Osteoblast (primary cell): ENCODE data around the gene DOCK10. TPM values are rescaled to one million over a fixed set of nuclear protein-coding genes. Genes with fewer than 3 reads are reported as not detected.

Experiments used
- DNase-seq: peaks from one replicate; pipeline ENCODE4 v3.0.0; 2011; ENCODE audit warnings: low spot score, mixed read lengths; ENCODE audit not compliant: insufficient read length; ENCODE audit errors: missing footprints
- H2AFZ ChIP-seq: 2 replicates; pipeline ENCODE4 v1.6.0; 2011; ENCODE audit warnings: mild to moderate bottlenecking, low read length
- H3K27ac ChIP-seq: 2 replicates; pipeline ENCODE4 v1.5.1; 2011; ENCODE audit warnings: mild to moderate bottlenecking, low read depth, low read length, moderate library complexity
- H3K27me3 ChIP-seq: 2 replicates; pipeline ENCODE4 v1.6.0; 2012; ENCODE audit warnings: mild to moderate bottlenecking, control low read depth, inconsistent platforms, low read length, moderate library complexity; ENCODE audit not compliant: insufficient read depth
- H3K36me3 ChIP-seq: 2 replicates; pipeline ENCODE4 v1.5.1; 2011; ENCODE audit warnings: mild to moderate bottlenecking, low read length, control low read depth, moderate library complexity; ENCODE audit not compliant: insufficient read depth
- H3K4me1 ChIP-seq: 2 replicates; pipeline ENCODE4 v1.5.1; 2011; ENCODE audit warnings: mild to moderate bottlenecking, low read length, control low read depth, moderate library complexity; ENCODE audit not compliant: insufficient read depth
- H3K4me2 ChIP-seq: 2 replicates; pipeline ENCODE4 v1.6.0; 2011; ENCODE audit warnings: mild to moderate bottlenecking, low read length; ENCODE audit not compliant: insufficient read depth
- H3K4me3 ChIP-seq: fragments of 200-600 bp; sonication (generic); 3 replicates; pipeline ENCODE4 v1.5.1; 2012; ENCODE audit warnings: mild to moderate bottlenecking, low read length, inconsistent platforms; ENCODE audit not compliant: insufficient read depth
- H3K79me2 ChIP-seq: 2 replicates; pipeline ENCODE4 v1.6.0; 2012; ENCODE audit warnings: mild to moderate bottlenecking, low read length, control low read depth, inconsistent platforms; ENCODE audit not compliant: insufficient read depth
- H3K9me3 ChIP-seq: 2 replicates; pipeline ENCODE4 v1.5.1; 2011; ENCODE audit warnings: low read depth, low read length, control low read depth
- H4K20me1 ChIP-seq: 2 replicates; pipeline ENCODE4 v1.6.0; 2012; ENCODE audit warnings: mild to moderate bottlenecking, low read length, control low read depth; ENCODE audit not compliant: insufficient read depth
- CTCF ChIP-seq: IDR thresholded peaks from 2 replicates; pipeline ENCODE4 v1.5.1; 2011; ENCODE audit warnings: mild to moderate bottlenecking, low read depth, low read length, moderate library complexity; ENCODE audit errors: extremely low read depth
- total RNA-seq: library from RNA; depleted of rRNA; stranded (reverse); fragments of >200 nt; gene quantifications from 2 replicates; pipeline ENCODE4 v1.2.3, GENCODE V29; 2012

DOCK10 gene
- total RNA-seq, 1 donor: 33.3 TPM

- peak; percentile 6 for DNase-seq
- Histone ChIP-seq H3K36me3 (no peaks in the 10 kb centered on the region), H3K27me3 (no peaks in the 10 kb centered on the region), H3K9me3 (no peaks in the 10 kb centered on the region), H2AFZ (peak overlapping the region; percentile 73), H3K4me3 (no peak overlapping the region), H3K4me1 (peaks cover 23% of the 10 kb centered on the region), H3K27ac (no peak overlapping the region), H3K4me2 (no peak overlapping the region), H4K20me1 (no peaks in the 10 kb centered on the region), H3K79me2 (no peaks in the 10 kb centered on the region)
- no peak for TF ChIP-seq CTCF
Measured at GRCh38 chr2:225086915-225087314, 44.6 kb upstream of the DOCK10 start.

GRCh38 chr2:225086439-225086838 lies 44.2 kb upstream of the DOCK10 start:
- H3K4me1 ChIP-seq: peaks cover 19% of the 10 kb centered on the region
- H2AFZ ChIP-seq: no peak overlapping the region
- H3K36me3 ChIP-seq: no peaks in the 10 kb centered on the region
- H3K9me3 ChIP-seq: no peaks in the 10 kb centered on the region
- no peak overlapping the region for H3K4me3 ChIP-seq
- H4K20me1 ChIP-seq: no peaks in the 10 kb centered on the region
- no peak for TF ChIP-seq CTCF
- no peaks in the 10 kb centered on the region for H3K27me3 ChIP-seq
- no peak overlapping the region for H3K4me2 ChIP-seq
- no peak overlapping the region for H3K27ac ChIP-seq
- H3K79me2 ChIP-seq: no peaks in the 10 kb centered on the region
- DNase-seq: no peak

GRCh38 chr2:225083276-225083675 lies 41.0 kb upstream of the DOCK10 start:
- no peaks in the 10 kb centered on the region for H3K27me3 ChIP-seq
- peak overlapping the region; percentile 10 for H2AFZ ChIP-seq
- no peak overlapping the region for H3K4me2 ChIP-seq
- TF ChIP-seq CTCF: no peak
- no peak overlapping the region for H3K4me3 ChIP-seq
- no peaks in the 10 kb centered on the region for H3K4me1 ChIP-seq
- no peaks in the 10 kb centered on the region for H4K20me1 ChIP-seq
- no peaks in the 10 kb centered on the region for H3K36me3 ChIP-seq
- H3K27ac ChIP-seq: no peak overlapping the region
- no peaks in the 10 kb centered on the region for H3K9me3 ChIP-seq
- DNase-seq: peak; percentile 1
- H3K79me2 ChIP-seq: no peaks in the 10 kb centered on the region

GRCh38 chr2:225076125-225076524 lies 33.9 kb upstream of the DOCK10 start:
- DNase-seq: peak; percentile 57
- H3K4me2 ChIP-seq: no peak overlapping the region

More at GRCh38 chr2:225076125-225076524, 33.9 kb upstream of the DOCK10 start:
- Histone ChIP-seq H3K27me3 (no peaks in the 10 kb centered on the region), H4K20me1 (no peaks in the 10 kb centered on the region), H3K79me2 (no peaks in the 10 kb centered on the region), H3K4me1 (peaks cover 3% of the 10 kb centered on the region), H3K9me3 (no peaks in the 10 kb centered on the region), H3K27ac (no peak overlapping the region), H2AFZ (no peak overlapping the region), H3K4me3 (no peak overlapping the region), H3K36me3 (no peaks in the 10 kb centered on the region)
- TF ChIP-seq CTCF: no peak
